H1 (cell line): ENCODE results near the gene ARHGEF4. TPM values are rescaled to one million over a fixed set of nuclear protein-coding genes. Genes with fewer than 3 reads are reported as not detected.

Experiments
- CTCF ChIP-seq, 3 experiments: IDR thresholded peaks; 1 replicate in 2 of 3; 2 replicates in 1 of 3; pipeline versions ENCODE4 v1.5.1 to v1.6.1; 2011; ENCODE audit warnings: low read length in 3 of 3, mild to moderate bottlenecking in 3 of 3, inconsistent platforms in 2 of 3, low read depth in 1 of 3, moderate library complexity in 1 of 3; ENCODE audit not compliant: insufficient read depth in 1 of 3; ENCODE audit errors: control extremely low read depth in 1 of 3
- E2F6 ChIP-seq: IDR thresholded peaks from 2 replicates; pipeline ENCODE4 v1.6.1; 2012; ENCODE audit warnings: inconsistent platforms
- PHF8 ChIP-seq: fragments of 200-600 bp; sonication (generic); conservative IDR thresholded peaks from 2 replicates; pipeline ENCODE4 v1.7.1; 2012; ENCODE audit warnings: low read depth, mild to moderate bottlenecking, inconsistent platforms, low read length, moderate library complexity
- POU5F1 ChIP-seq: IDR thresholded peaks from 2 replicates; pipeline ENCODE4 v1.6.1; 2011; ENCODE audit warnings: low read depth, mild to moderate bottlenecking, low read length, moderate library complexity
- polyA plus RNA-seq, 7 experiments: library from polyadenylated mRNA; depleted of rRNA in 3 of 7; stranded (reverse) in 5 of 7; unstranded in 2 of 7; fragments of >200 nt in 5 of 7; fragments of 200-250 nt in 2 of 7; gene quantifications; 1 replicate in 5 of 7; 2 replicates in 1 of 7; 4 replicates in 1 of 7; pipeline versions ENCODE4 v1.2.1 to v1.2.3, GENCODE V29; 2011 to 2013; ENCODE audit warnings: missing spikeins in 2 of 7, mixed read lengths in 2 of 7
- total RNA-seq: library from RNA; stranded (reverse); fragmentation: NEBNext Ultra II Directional; extraction: Animal tissue kit (Norgen Biotek cat#: 25700); gene quantifications from 2 replicates; pipeline ENCODE4 v1.2.1, GENCODE V29; 2021

The ARHGEF4 gene
- total and polyA plus RNA-seq, 2 of the 8 experiments (the other 6 are each of a cell fraction or from before 2014, with no cell fraction given): 10.6 to 14.6 TPM

- TF ChIP-seq E2F6: no peak
- TF ChIP-seq CTCF (IDR thresholded peaks at IDR 0.05; ENCODE audit: control extremely low read depth in 1 of 3, insufficient read depth in 1 of 3, low read depth in 1 of 3, low read length in 3 of 3): no peak
- no peak for TF ChIP-seq PHF8
- TF ChIP-seq POU5F1: no peak
Observed at GRCh38 chr2:131031875-131032274, 195.2 kb downstream of the ARHGEF4 start (continued).
